ENCODE data around the gene GPHA2.

GPHA2 gene

GRCh38 chr11:64898076-64898445 lies 37.6 kb downstream of the GPHA2 start:
- TF ChIP-seq EZH2phosphoT487 (conservative IDR thresholded peaks at IDR 0.05; ENCODE audit: low read length) (no peak), CTCF (IDR thresholded peaks at IDR 0.05; ENCODE audit: insufficient read depth, low read length, poor library complexity, severe bottlenecking) (no peak)
- Histone ChIP-seq H3K27ac (ENCODE audit: low read depth, low read length) (no peak overlapping the region), H3K9me2 (replicated peaks; ENCODE audit: insufficient read depth, low read length) (no peaks in the 10 kb centered on the region), H3K4me2 (ENCODE audit: low read depth, low read length, poor library complexity, severe bottlenecking) (no peak overlapping the region), H3K79me2 (ENCODE audit: insufficient read depth, low read length) (no peaks in the 10 kb centered on the region), H3K9ac (ENCODE audit: low read length) (no peak overlapping the region), H3K27me3 (ENCODE audit: low read length) (no peaks in the 10 kb centered on the region), H3K36me3 (ENCODE audit: low read length) (no peaks in the 10 kb centered on the region), H3K9me3 (ENCODE audit: insufficient read depth, low read length) (no peaks in the 10 kb centered on the region), H2AFZ (ENCODE audit: low read depth, low read length, severe bottlenecking) (no peak overlapping the region), H4K20me1 (ENCODE audit: low read depth, low read length) (no peaks in the 10 kb centered on the region), H3K4me3 (ENCODE audit: insufficient read depth, low read length, poor library complexity, severe bottlenecking) (no peak overlapping the region), H3F3A (ENCODE audit: insufficient read depth) (no peaks in the 10 kb centered on the region)

GRCh38 chr11:64897381-64898075 lies 38.2 kb downstream of the GPHA2 start:
- Histone ChIP-seq H3K27me3 (ENCODE audit: low read length) (no peaks in the 10 kb centered on the region), H3K9me2 (replicated peaks; ENCODE audit: insufficient read depth, low read length) (no peaks in the 10 kb centered on the region), H3K4me2 (ENCODE audit: low read depth, low read length, poor library complexity, severe bottlenecking) (no peak overlapping the region), H3K36me3 (ENCODE audit: low read length) (no peaks in the 10 kb centered on the region), H4K20me1 (ENCODE audit: low read depth, low read length) (no peaks in the 10 kb centered on the region), H3K27ac (ENCODE audit: low read depth, low read length) (no peak overlapping the region), H3K9ac (ENCODE audit: low read length) (no peak overlapping the region), H2AFZ (ENCODE audit: low read depth, low read length, severe bottlenecking) (no peak overlapping the region), H3F3A (ENCODE audit: insufficient read depth) (no peaks in the 10 kb centered on the region), H3K79me2 (ENCODE audit: insufficient read depth, low read length) (no peaks in the 10 kb centered on the region), H3K9me3 (ENCODE audit: insufficient read depth, low read length) (no peaks in the 10 kb centered on the region), H3K4me3 (ENCODE audit: insufficient read depth, low read length, poor library complexity, severe bottlenecking) (no peak overlapping the region)
- TF ChIP-seq CTCF (IDR thresholded peaks at IDR 0.05; ENCODE audit: insufficient read depth, low read length, poor library complexity, severe bottlenecking) (no peak), EZH2phosphoT487 (conservative IDR thresholded peaks at IDR 0.05; ENCODE audit: low read length) (no peak)

DNA sequence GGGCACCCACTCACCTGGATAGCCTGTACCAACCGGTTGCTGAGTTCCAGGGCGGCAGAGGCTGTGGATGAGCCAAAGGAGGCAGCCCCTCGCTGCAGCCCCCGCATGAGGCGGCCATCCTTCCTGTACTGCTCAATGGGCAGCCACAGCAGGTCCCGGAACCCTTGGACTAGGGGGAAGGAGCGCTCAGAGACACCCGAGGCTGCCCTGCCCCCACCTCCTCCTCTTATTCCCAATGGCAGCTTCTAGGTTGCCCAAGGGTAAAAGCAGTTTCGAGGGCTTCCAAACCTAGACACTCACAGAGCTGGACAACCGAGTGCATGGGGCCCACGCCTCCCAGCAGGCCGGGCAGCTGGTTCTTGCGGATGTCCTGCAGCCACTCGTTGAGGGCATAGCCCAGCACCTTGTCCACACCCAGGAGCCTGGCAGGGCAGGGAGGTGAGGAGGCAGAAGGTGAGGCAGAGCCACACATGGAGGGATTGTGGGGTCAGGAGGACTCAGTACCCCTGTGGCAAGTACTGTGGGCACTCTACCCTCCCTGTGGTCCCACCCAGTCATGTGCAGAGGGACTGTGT lies 39.2 kb downstream of the GPHA2 start:
- H3K4me3 ChIP-seq (ENCODE audit: insufficient read depth, low read length, poor library complexity, severe bottlenecking) = no peak overlapping the region
- H3F3A ChIP-seq (ENCODE audit: insufficient read depth) = no peaks in the 10 kb centered on the region
- H3K9me3 ChIP-seq (ENCODE audit: insufficient read depth, low read length) = no peaks in the 10 kb centered on the region
- H3K27me3 ChIP-seq (ENCODE audit: low read length) = no peaks in the 10 kb centered on the region
- no peaks in the 10 kb centered on the region for H4K20me1 ChIP-seq (ENCODE audit: low read depth, low read length)
- no peaks in the 10 kb centered on the region for H3K9me2 ChIP-seq (replicated peaks; ENCODE audit: insufficient read depth, low read length)
- no peak for TF ChIP-seq CTCF (IDR thresholded peaks at IDR 0.05; ENCODE audit: insufficient read depth, low read length, poor library complexity, severe bottlenecking)
- TF ChIP-seq EZH2phosphoT487 (conservative IDR thresholded peaks at IDR 0.05; ENCODE audit: low read length) = no peak
- no peak overlapping the region for H3K4me2 ChIP-seq (ENCODE audit: low read depth, low read length, poor library complexity, severe bottlenecking)
- H2AFZ ChIP-seq (ENCODE audit: low read depth, low read length, severe bottlenecking) = no peak overlapping the region
- no peaks in the 10 kb centered on the region for H3K36me3 ChIP-seq (ENCODE audit: low read length)
- no peaks in the 10 kb centered on the region for H3K79me2 ChIP-seq (ENCODE audit: insufficient read depth, low read length)
- no peak overlapping the region for H3K27ac ChIP-seq (ENCODE audit: low read depth, low read length)
- no peak overlapping the region for H3K9ac ChIP-seq (ENCODE audit: low read length)

All from SU-DHL-6 (cell line).